CD4-positive, alpha-beta T cell treated with Interleukin-15 for 1 hour (primary cell): ENCODE measurements around the gene ECI1.

Source experiments
- DNase-seq: peaks from one replicate; pipeline ENCODE4 v3.0.0-alpha.2; 2020

The ECI1 gene

GRCh38 chr16:2232094-2232990 is 19.0 kb downstream of the ECI1 start:
- no peak for DNase-seq

GRCh38 chr16:2231016-2231931 is 20.1 kb downstream of the ECI1 start:
- no peak for DNase-seq

DNA sequence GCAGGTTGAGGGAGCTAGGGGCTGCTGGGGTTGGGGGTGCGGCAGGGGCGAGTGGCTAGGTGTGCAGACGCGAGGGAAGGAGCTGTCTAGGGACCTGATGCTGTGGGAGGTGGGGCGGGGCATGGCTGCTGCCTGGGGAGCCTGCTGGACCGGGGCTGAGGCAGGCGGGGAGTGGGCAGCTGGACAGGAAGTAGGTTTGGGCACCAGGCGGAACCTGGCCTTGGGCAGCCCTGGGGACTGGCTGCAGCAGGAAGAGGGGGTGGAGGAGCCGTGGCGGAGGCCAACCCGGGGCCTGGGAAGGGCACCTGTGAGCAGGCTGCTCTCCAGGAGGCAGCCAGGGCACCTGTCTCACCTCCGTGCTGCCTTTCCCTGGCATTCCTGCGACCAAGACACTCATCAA is 21.0 kb downstream of the ECI1 start:
- DNase-seq = no peak

DNA sequence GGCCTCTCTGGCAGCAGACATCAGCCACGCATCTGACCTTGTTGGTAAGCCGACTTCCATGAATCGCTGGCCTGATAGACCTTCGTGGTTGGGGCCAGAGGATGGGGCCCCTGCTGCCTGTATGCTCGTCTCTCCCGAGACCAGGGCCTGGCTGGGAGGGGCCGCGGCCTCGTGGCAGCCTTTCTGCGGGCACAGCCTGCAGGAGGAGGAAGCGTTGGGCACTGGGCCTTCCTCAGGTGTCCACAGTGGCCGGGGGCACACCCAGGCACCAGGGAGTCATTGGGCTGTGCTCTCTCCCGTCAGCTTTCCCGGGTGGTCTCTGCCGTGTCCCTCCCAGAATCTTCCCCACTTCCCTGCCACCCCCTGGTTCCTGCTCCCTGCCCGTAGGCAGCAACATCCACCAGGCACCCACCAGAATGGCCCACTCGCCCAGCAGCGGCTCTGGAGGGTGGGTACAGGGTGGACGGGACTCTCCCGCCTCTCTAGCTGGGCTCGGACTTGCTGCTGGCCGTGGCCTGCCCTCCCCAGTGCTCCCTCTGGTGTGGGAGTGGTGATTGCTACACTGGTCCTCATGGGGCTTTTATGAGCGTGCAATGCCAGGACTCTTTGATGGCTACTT is 21.6 kb downstream of the ECI1 start:
- no peak for DNase-seq

DNA sequence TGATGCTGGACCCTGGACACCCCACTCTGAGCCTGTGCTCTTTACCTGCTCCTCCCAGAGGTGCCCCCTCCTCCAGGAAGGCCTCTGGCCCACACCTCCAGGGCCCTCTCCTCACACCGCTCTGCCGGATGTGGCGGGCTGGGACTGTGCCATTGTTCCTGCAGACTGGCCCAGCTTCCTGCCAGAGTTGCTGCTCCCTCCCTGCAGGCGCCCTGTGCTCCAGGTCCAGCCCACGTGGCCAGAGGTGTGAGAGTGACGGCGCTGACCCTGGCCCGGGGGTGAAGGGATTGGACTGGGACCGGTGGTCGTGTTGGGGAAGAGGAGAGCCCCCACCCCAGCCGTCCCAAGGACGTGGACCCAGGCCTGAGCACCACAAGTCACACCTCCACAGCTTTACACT is 22.3 kb downstream of the ECI1 start:
- DNase-seq = no peak

DNA sequence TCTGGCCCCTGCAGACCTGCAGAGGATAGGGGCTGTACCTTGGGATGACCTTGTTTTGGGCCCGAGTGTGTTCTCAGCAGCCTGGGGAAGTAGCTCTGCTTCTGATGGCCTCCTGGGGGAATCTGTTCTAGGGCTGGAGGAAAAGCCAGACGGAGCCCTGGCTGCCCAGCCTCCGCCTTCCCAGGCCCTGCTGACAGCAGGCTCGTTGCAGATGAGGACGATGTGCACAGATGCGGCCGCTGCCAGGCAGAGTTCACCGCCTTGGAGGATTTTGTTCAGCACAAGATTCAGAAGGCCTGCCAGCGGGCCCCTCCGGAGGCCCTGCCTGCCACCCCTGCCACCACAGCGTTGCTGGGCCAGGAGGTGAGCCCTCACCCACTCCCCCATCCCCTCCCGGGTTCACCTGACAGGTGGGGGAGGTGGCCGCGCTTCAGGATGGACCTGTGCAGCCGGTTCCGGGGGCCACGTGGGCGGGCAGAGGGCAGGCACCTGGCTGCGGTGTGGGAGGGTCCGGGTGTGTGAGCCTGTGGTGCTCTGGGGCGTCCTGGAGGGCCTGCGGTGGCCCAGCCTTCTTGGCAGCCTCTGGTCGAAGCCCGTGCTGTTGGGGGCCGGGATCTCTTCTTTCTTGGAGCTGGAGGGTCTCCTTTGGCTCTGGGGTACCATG is 23.1 kb downstream of the ECI1 start:
- DNase-seq = no peak

DNA sequence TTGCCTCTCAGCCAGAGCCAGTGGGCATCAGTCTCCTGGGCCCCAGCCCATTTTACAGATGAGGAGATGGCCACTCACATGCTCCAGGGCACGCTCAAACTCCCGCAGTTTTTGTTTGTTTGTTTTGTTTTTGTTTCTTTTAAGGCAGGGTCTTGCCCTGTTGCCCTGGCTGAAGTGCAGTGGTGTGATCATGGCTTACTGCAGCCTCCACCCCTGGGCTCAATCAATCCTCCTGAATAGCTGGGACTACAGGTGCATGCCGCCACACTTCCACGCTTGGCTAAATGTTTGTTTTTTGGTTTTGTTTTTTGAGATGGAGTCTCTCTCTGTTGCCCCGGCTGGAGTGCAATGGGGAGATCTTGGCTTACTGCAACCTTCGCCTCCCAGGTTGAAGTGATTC is 24.5 kb downstream of the ECI1 start:
- DNase-seq = no peak

DNA sequence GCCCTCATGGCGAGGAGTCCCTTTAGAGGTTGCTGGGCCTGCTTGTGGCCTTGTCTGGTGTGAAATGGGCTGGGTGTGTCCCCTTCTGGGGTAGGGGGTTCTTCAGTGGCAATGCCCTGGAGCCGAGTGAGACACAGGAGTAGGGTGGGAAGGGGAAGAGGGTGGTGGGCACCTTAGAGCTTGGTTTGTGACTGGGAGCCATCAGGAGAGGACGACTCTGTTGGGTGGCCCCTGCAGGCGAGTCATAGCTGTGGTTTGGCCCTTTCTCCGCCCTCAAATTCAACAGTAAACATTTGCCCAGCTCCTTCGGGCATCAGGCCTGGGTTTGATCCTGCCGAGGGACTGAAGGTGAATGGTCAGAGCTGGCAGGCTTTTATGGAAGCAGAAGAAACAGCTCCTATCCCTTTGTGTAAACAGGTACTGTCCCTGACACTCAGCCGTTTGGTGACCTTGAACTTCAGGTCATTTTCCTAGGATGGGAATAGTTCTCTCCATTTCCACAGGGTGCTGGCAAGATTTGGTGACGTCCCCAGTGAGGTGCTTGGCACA is 25.1 kb downstream of the ECI1 start:
- DNase-seq = no peak

GRCh38 chr16:2223942-2224486 is 27.4 kb downstream of the ECI1 start:
- DNase-seq = peak; percentile 33

DNA sequence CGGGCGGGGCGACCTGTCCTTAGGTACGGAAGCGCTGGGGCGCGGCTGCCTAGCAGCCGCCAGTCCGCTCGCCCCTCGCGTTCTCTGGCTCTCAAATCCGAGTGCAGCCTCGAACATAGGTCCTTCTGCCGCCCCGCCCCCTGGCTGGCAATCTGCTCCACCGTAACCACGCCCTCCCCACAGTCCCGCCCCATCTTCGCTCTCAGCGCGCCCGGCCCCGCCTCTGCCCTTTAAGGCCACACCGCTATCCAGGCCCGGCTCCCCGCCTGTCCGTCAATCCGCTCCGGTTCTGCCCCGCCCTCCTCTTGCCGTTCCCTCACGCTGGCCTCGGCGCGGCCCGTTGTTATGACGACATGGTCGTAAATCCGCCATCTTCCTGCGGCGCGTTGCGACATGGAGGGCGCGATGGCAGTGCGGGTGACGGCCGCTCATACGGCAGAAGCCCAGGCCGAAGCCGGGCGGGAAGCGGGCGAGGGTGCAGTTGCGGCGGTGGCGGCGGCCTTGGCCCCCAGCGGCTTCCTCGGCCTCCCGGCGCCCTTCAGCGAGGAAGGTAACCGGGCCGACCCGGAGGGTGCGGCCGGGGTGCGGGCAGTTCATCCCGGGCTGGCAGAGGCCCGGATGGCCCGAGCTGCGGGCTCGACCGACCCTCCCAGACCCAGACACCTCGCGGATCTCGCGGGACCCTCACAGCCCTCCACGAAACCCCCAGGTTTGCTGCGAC is 28.0 kb downstream of the ECI1 start, which contains the start of gene E4F1:
Gene E4F1, plus strand, starts transcription at position 371 of the 721 bp plus-strand sequence. Its CDS starts 23 bp downstream, at position 394.
- DNase-seq = peak; percentile 100

- DNase-seq = no peak
These were observed 35.1 kb downstream of the ECI1 start for GRCh38 chr16:2216330-2216729.

- DNase-seq = no peak
These were observed 36.7 kb downstream of the ECI1 start, which contains the start of gene PGP for GRCh38 chr16:2214719-2214968. PGP (minus strand) TSS chr16:2214840; CDS start chr16:2214777, 63 bp downstream.

- DNase-seq = no peak
These were observed 37.3 kb downstream of the ECI1 start for GRCh38 chr16:2213817-2214718.

GRCh38 chr16:2212362-2213324 is 38.7 kb downstream of the ECI1 start:
- no peak for DNase-seq

DNA sequence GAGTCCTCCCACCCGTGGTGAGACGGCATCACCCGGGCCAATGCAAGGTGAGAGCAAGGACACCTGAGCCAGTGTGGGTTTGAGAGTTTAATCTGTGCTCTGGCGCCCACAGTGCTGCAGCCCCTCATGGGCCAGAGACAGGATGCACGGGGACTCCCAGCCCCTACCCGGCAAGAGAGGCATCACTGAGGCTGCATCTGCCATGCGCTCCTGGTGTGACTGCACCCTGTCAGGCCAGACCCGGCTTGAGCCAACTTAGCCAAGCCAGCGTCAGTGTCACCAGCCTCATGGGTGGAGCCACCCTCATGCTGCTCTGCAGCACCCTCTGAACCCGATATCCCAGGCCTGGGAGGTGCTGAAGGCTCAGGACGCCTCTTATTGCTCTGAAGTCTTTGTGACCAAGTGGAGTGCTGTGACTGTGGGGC is 39.5 kb downstream of the ECI1 start:
- DNase-seq = no peak

- no peak for DNase-seq
These were observed 40.7 kb downstream of the ECI1 start, which contains the start of gene BRICD5 for GRCh38 chr16:2210386-2211365. BRICD5 (minus strand) TSS chr16:2210863; CDS start chr16:2210833, 30 bp downstream.

DNA sequence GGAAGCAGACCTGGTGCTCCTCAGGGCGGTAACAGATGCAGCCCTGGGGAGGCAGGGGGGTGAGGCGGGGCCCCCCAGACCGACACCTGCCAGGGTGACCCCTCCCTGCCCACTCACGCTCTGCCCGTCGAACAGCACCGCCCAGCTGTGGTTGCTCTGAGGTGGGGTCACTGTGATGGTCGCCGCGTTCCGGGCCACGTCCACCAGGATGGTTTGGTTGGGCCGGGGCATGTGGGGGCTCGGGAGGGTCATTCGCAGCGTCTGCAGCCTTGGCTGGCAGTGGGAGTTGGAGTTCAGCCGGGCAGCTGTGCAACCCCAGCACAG is 41.4 kb downstream of the ECI1 start:
- DNase-seq = no peak
